Skeletal muscle satellite cell (primary cell): ENCODE data around the gene AMMECR1.

ENCODE experiments used
- H3K27me3 ChIP-seq: 2 replicates; pipeline ENCODE4 v1.7.0; 2013; ENCODE audit warnings: low read length; ENCODE audit not compliant: control insufficient read depth, insufficient read depth
- H3K36me3 ChIP-seq: 2 replicates; pipeline ENCODE4 v1.7.0; 2013; ENCODE audit warnings: mild to moderate bottlenecking, control low read depth, low read length; ENCODE audit not compliant: insufficient read depth
- H3K4me1 ChIP-seq: 2 replicates; pipeline ENCODE4 v1.7.0; 2013; ENCODE audit warnings: low read length; ENCODE audit not compliant: control insufficient read depth, insufficient read depth
- H3K4me2 ChIP-seq: 2 replicates; pipeline ENCODE4 v1.7.0; 2013; ENCODE audit warnings: mild to moderate bottlenecking, low read length
- H3K4me3 ChIP-seq: 2 replicates; pipeline ENCODE4 v1.7.0; 2013; ENCODE audit warnings: low read length
- H3K9ac ChIP-seq: 2 replicates; pipeline ENCODE4 v1.7.0; 2013; ENCODE audit warnings: mild to moderate bottlenecking, low read depth, low read length, moderate library complexity
- H3K9me3 ChIP-seq: replicated peaks from 2 replicates; pipeline ENCODE4 v1.7.0; 2013; ENCODE audit warnings: mild to moderate bottlenecking, control low read depth, low read length

Gene AMMECR1

GRCh38 chrX:110326712-110327111 lies 8.8 kb upstream of the AMMECR1 start:
- peaks cover 6% of the 10 kb centered on the region for H3K27me3 ChIP-seq
- no peak overlapping the region for H3K9ac ChIP-seq

GRCh38 chrX:110322603-110323002 lies 4.7 kb upstream of the AMMECR1 start:
- no peaks in the 10 kb centered on the region for H3K4me1 ChIP-seq
- no peak overlapping the region for H3K4me3 ChIP-seq
- H3K27me3 ChIP-seq, result peaks cover 2% of the 10 kb centered on the region
- H3K4me2 ChIP-seq, result peak overlapping the region; percentile 19
- H3K36me3 ChIP-seq, result no peaks in the 10 kb centered on the region
- peaks cover 6% of the 10 kb centered on the region for H3K9me3 ChIP-seq
- no peak overlapping the region for H3K9ac ChIP-seq

More at GRCh38 chrX:110326712-110327111, 8.8 kb upstream of the AMMECR1 start:
- no peak overlapping the region for H3K4me2 ChIP-seq
- H3K36me3 ChIP-seq, result no peaks in the 10 kb centered on the region
- peaks cover 6% of the 10 kb centered on the region for H3K9me3 ChIP-seq
- no peak overlapping the region for H3K4me3 ChIP-seq
- no peaks in the 10 kb centered on the region for H3K4me1 ChIP-seq

GRCh38 chrX:110321670-110322069 lies 3.8 kb upstream of the AMMECR1 start:
- no peak overlapping the region for H3K4me3 ChIP-seq
- no peaks in the 10 kb centered on the region for H3K36me3 ChIP-seq
- peaks cover 2% of the 10 kb centered on the region for H3K27me3 ChIP-seq
- no peaks in the 10 kb centered on the region for H3K4me1 ChIP-seq
- no peak overlapping the region for H3K9ac ChIP-seq
- H3K4me2 ChIP-seq, result no peak overlapping the region
- H3K9me3 ChIP-seq, result peaks cover 6% of the 10 kb centered on the region

GRCh38 chrX:110321081-110321480 lies 3.2 kb upstream of the AMMECR1 start:
- no peak overlapping the region for H3K9ac ChIP-seq
- H3K36me3 ChIP-seq, result no peaks in the 10 kb centered on the region
- H3K4me3 ChIP-seq, result no peak overlapping the region
- H3K9me3 ChIP-seq, result peaks cover under 1% of the 10 kb centered on the region
- H3K27me3 ChIP-seq, result peaks cover 2% of the 10 kb centered on the region
- no peaks in the 10 kb centered on the region for H3K4me1 ChIP-seq
- H3K4me2 ChIP-seq, result no peak overlapping the region

- no peak overlapping the region for H3K9ac ChIP-seq
- no peaks in the 10 kb centered on the region for H3K36me3 ChIP-seq
- peaks cover 2% of the 10 kb centered on the region for H3K27me3 ChIP-seq
- no peaks in the 10 kb centered on the region for H3K4me1 ChIP-seq
- no peak overlapping the region for H3K4me2 ChIP-seq
- no peaks in the 10 kb centered on the region for H3K9me3 ChIP-seq
- H3K4me3 ChIP-seq, result no peak overlapping the region
Observed at GRCh38 chrX:110320381-110320987, 2.6 kb upstream of the AMMECR1 start.

- Histone ChIP-seq H3K27me3 (peaks cover 2% of the 10 kb centered on the region), H3K9ac (peak overlapping the region; percentile 93), H3K4me2 (peak overlapping the region; percentile 94), H3K4me1 (peaks cover 4% of the 10 kb centered on the region), H3K4me3 (peak overlapping the region; percentile 86), H3K9me3 (no peaks in the 10 kb centered on the region), H3K36me3 (no peaks in the 10 kb centered on the region)
Observed at GRCh38 chrX:110318664-110318968, 731 bp upstream of the AMMECR1 start.

GRCh38 chrX:110317061-110317819 lies 645 bp downstream of the AMMECR1 start:
- Histone ChIP-seq H3K36me3 (no peaks in the 10 kb centered on the region), H3K9me3 (no peaks in the 10 kb centered on the region), H3K9ac (peak overlapping the region; percentile 93), H3K4me3 (peak overlapping the region; percentile 86), H3K4me1 (peaks cover 4% of the 10 kb centered on the region), H3K4me2 (peak overlapping the region; percentile 94), H3K27me3 (peaks cover 2% of the 10 kb centered on the region)

- H3K4me1 ChIP-seq, result peaks cover 4% of the 10 kb centered on the region
- no peaks in the 10 kb centered on the region for H3K9me3 ChIP-seq
- H3K9ac ChIP-seq, result peak overlapping the region; percentile 93
- H3K4me2 ChIP-seq, result peak overlapping the region; percentile 94
- H3K4me3 ChIP-seq, result peak overlapping the region; percentile 86
- no peaks in the 10 kb centered on the region for H3K27me3 ChIP-seq
- H3K36me3 ChIP-seq, result no peaks in the 10 kb centered on the region
Observed at GRCh38 chrX:110316351-110317060, 1.4 kb downstream of the AMMECR1 start.

GRCh38 chrX:110315551-110315950 lies 2.3 kb downstream of the AMMECR1 start:
- Histone ChIP-seq H3K27me3 (no peaks in the 10 kb centered on the region), H3K36me3 (no peaks in the 10 kb centered on the region), H3K4me1 (peaks cover 4% of the 10 kb centered on the region), H3K4me2 (peak overlapping the region; percentile 94), H3K4me3 (peak overlapping the region; percentile 86), H3K9me3 (no peaks in the 10 kb centered on the region), H3K9ac (peak overlapping the region; percentile 93)

GRCh38 chrX:110311437-110312230 lies 6.3 kb downstream of the AMMECR1 start:
- no peaks in the 10 kb centered on the region for H3K27me3 ChIP-seq
- H3K4me2 ChIP-seq, result no peak overlapping the region
- no peak overlapping the region for H3K9ac ChIP-seq
- H3K4me3 ChIP-seq, result no peak overlapping the region
- no peaks in the 10 kb centered on the region for H3K9me3 ChIP-seq
- H3K36me3 ChIP-seq, result no peaks in the 10 kb centered on the region
- peaks cover 4% of the 10 kb centered on the region for H3K4me1 ChIP-seq

- Histone ChIP-seq H3K9ac (no peak overlapping the region), H3K27me3 (no peaks in the 10 kb centered on the region), H3K4me3 (no peak overlapping the region), H3K9me3 (no peaks in the 10 kb centered on the region), H3K4me2 (no peak overlapping the region), H3K36me3 (no peaks in the 10 kb centered on the region), H3K4me1 (peaks cover 4% of the 10 kb centered on the region)
Observed at GRCh38 chrX:110310896-110311295, 7.0 kb downstream of the AMMECR1 start.
